GM21723 (cell line): ENCODE data around the gene RUNX2.

Experiments
- ATAC-seq: cut with Tn5 transposase; IDR thresholded peaks from one replicate; pipeline ENCODE4 v1.9.1; 2021; ENCODE audit warnings: mild to moderate bottlenecking, moderate library complexity; ENCODE audit not compliant: unreplicated experiment

The RUNX2 gene

GRCh38 chr6:45687570-45687969 lies 359.4 kb downstream of the RUNX2 start:
- ATAC-seq = peak; percentile 89

- ATAC-seq = no peak
Measured at GRCh38 chr6:45688180-45688579, 360.1 kb downstream of the RUNX2 start.

GRCh38 chr6:45689926-45690615 lies 361.9 kb downstream of the RUNX2 start:
- no peak for ATAC-seq

- ATAC-seq = no peak
Measured at GRCh38 chr6:45690846-45691245, 362.7 kb downstream of the RUNX2 start.

- ATAC-seq = no peak
Measured at GRCh38 chr6:45691426-45691825, 363.3 kb downstream of the RUNX2 start.

GRCh38 chr6:45692021-45692420 lies 363.9 kb downstream of the RUNX2 start:
- no peak for ATAC-seq

- ATAC-seq = no peak
Measured at GRCh38 chr6:45696738-45697137, 368.6 kb downstream of the RUNX2 start.

- peak; percentile 83 for ATAC-seq
Measured at GRCh38 chr6:45697605-45698004, 369.5 kb downstream of the RUNX2 start.

- ATAC-seq = no peak
Measured at GRCh38 chr6:45698046-45698445, 369.9 kb downstream of the RUNX2 start.

GRCh38 chr6:45699663-45700062 lies 371.5 kb downstream of the RUNX2 start:
- no peak for ATAC-seq

- no peak for ATAC-seq
Measured at GRCh38 chr6:45702849-45703739, 375.0 kb downstream of the RUNX2 start.

- no peak for ATAC-seq
Measured at GRCh38 chr6:45704056-45704800, 376.1 kb downstream of the RUNX2 start.

- no peak for ATAC-seq
Measured at GRCh38 chr6:45705137-45705855, 377.2 kb downstream of the RUNX2 start.

- peak; percentile 42 for ATAC-seq
Measured at GRCh38 chr6:45706319-45706718, 378.2 kb downstream of the RUNX2 start.

GRCh38 chr6:45707176-45707575 lies 379.0 kb downstream of the RUNX2 start:
- ATAC-seq = no peak

- peak; percentile 61 for ATAC-seq
Measured at GRCh38 chr6:45709781-45710220, 381.7 kb downstream of the RUNX2 start.

GRCh38 chr6:45710304-45710821 lies 382.2 kb downstream of the RUNX2 start:
- peak; percentile 79 for ATAC-seq

- no peak for ATAC-seq
Measured at GRCh38 chr6:45712076-45712475, 383.9 kb downstream of the RUNX2 start.

GRCh38 chr6:45712786-45713185 lies 384.7 kb downstream of the RUNX2 start:
- no peak for ATAC-seq
